K562 (cell line): Measurements from ENCODE around the gene MYRFL. TPM values are rescaled to one million over a fixed set of nuclear protein-coding genes. Genes with fewer than 3 reads are reported as not detected.
A peak's percentile ranks its signal among the peaks of the same experiment; 100 is the strongest.

ENCODE experiments used
- CEBPG ChIP-seq, 3 experiments: fragments of 200-800 bp in 1 of 3; sonication (Bioruptor generic) in 1 of 3; sonication (generic) in 1 of 3; formaldehyde crosslinking in 1 of 3; IDR thresholded peaks in 2 of 3; conservative IDR thresholded peaks in 1 of 3; 2 replicates each; pipeline versions ENCODE4 v1.6.1 to v1.8.0; 2016 to 2022; ENCODE audit warnings: missing compliant biosample characterization in 2 of 3, missing genetic modification characterization in 2 of 3, mild to moderate bottlenecking in 1 of 3, missing genetic modification reagents in 1 of 3
- CLOCK ChIP-seq: fragments of 250-450 bp; sonication (Bioruptor Pico); IDR thresholded peaks from 2 replicates; pipeline ENCODE4 v1.4.0; 2020; ENCODE audit warnings: mild to moderate bottlenecking, moderate library complexity, borderline replicate concordance
- HMG20A ChIP-seq: fragments of 450-650 bp; formaldehyde crosslinking; conservative IDR thresholded peaks from 2 replicates; pipeline ENCODE4 v1.4.0; 2020; ENCODE audit warnings: mild to moderate bottlenecking, mixed read lengths
- RAD21 ChIP-seq, 2 experiments: fragments of 250-450 bp in 1 of 2; fragments of 450-650 bp in 1 of 2; sonication (Bioruptor Pico) in 1 of 2; formaldehyde crosslinking in 1 of 2; IDR thresholded peaks in 1 of 2; conservative IDR thresholded peaks in 1 of 2; 2 replicates each; pipeline versions ENCODE4 v1.4.0 to v1.8.0; 2020 to 2022; ENCODE audit warnings: mild to moderate bottlenecking in 2 of 2, moderate library complexity in 1 of 2
- SAFB2 ChIP-seq: fragments of 200-400 bp; formaldehyde crosslinking; IDR thresholded peaks from 2 replicates; pipeline ENCODE4 v1.6.1; 2018; ENCODE audit warnings: borderline replicate concordance, low read length, low read depth, moderate library complexity; ENCODE audit not compliant: severe bottlenecking
- SMC3 ChIP-seq: conservative IDR thresholded peaks from 2 replicates; pipeline ENCODE4 v1.6.1; 2011; ENCODE audit warnings: low read depth, low read length, improper control_type of control experiment; ENCODE audit not compliant: insufficient read depth
- TAF7 ChIP-seq: fragments of 450-650 bp; IDR thresholded peaks from 2 replicates; pipeline ENCODE4 v1.6.1; 2016; ENCODE audit warnings: missing genetic modification characterization, missing compliant biosample characterization
- TEAD2 ChIP-seq: fragments of 450-650 bp; IDR thresholded peaks from 2 replicates; pipeline ENCODE4 v1.6.1; 2016; ENCODE audit warnings: missing genetic modification characterization, control low read depth, missing compliant biosample characterization
- ZBTB17 ChIP-seq: fragments of 450-650 bp; formaldehyde crosslinking; IDR thresholded peaks from 2 replicates; pipeline ENCODE4 v1.4.0; 2020; ENCODE audit warnings: mild to moderate bottlenecking
- ZBTB8A ChIP-seq: fragments of 450-650 bp; IDR thresholded peaks from 2 replicates; pipeline ENCODE4 v1.6.1; 2018; ENCODE audit warnings: mild to moderate bottlenecking, moderate library complexity; ENCODE audit not compliant: partially characterized antibody
- ZEB2 ChIP-seq: fragments of 450-650 bp; IDR thresholded peaks from 2 replicates; pipeline ENCODE4 v1.6.1; 2016
- ZFPM2 ChIP-seq: fragments of 250-450 bp; sonication (Bioruptor Pico); IDR thresholded peaks from 2 replicates; pipeline ENCODE4 v1.5.1; 2022; ENCODE audit warnings: mild to moderate bottlenecking
- polyA plus RNA-seq, 8 experiments: library from polyadenylated mRNA; depleted of rRNA in 4 of 8; stranded (reverse) in 5 of 8; unstranded in 3 of 8; fragments of >200 nt; fragmentation: Nextera tagmentation in 2 of 8; fragmentation: Illumina TruSeq in 1 of 8; extraction: Ambion mirVana in 2 of 8; extraction: Trizol in 1 of 8; gene quantifications; 2 replicates each; pipeline versions ENCODE4 v1.2.1 to v1.2.3, GENCODE V29; 2011 to 2014; ENCODE audit warnings: inconsistent platforms in 1 of 8, missing spikeins in 1 of 8
- total RNA-seq, 7 experiments: library from RNA; depleted of rRNA in 6 of 7; stranded (reverse); fragments of >200 nt in 6 of 7; fragmentation: Illumina TruSeq in 2 of 7; extraction: Trizol in 2 of 7; gene quantifications; 2 replicates each; pipeline versions ENCODE4 v1.2.1 to v1.2.3, GENCODE V29; 2011 to 2021; ENCODE audit warnings: low replicate concordance in 1 of 7
- TF ChIP-seq, protein P1 (sequence below), 2 experiments: fragments of 450-650 bp; formaldehyde crosslinking in 1 of 2; IDR thresholded peaks; 2 replicates each; pipeline versions ENCODE4 v1.4.0 to v1.6.1; 2014 to 2020; ENCODE audit warnings: mild to moderate bottlenecking in 2 of 2, borderline replicate concordance in 1 of 2, low read depth in 1 of 2
- TF ChIP-seq, protein P2 (sequence below): fragments of 450-650 bp; formaldehyde crosslinking; IDR thresholded peaks from 2 replicates; pipeline ENCODE4 v1.4.0; 2020; ENCODE audit warnings: mild to moderate bottlenecking, moderate library complexity

Gene MYRFL
- total and polyA plus RNA-seq, 9 of the 15 experiments (the other 6 are each of a cell fraction or from before 2014, with no cell fraction given): not detected

GRCh38 chr12:69900720-69901131 lies 75.7 kb downstream of the MYRFL start (continued):
- TF ChIP-seq, protein P1, sequence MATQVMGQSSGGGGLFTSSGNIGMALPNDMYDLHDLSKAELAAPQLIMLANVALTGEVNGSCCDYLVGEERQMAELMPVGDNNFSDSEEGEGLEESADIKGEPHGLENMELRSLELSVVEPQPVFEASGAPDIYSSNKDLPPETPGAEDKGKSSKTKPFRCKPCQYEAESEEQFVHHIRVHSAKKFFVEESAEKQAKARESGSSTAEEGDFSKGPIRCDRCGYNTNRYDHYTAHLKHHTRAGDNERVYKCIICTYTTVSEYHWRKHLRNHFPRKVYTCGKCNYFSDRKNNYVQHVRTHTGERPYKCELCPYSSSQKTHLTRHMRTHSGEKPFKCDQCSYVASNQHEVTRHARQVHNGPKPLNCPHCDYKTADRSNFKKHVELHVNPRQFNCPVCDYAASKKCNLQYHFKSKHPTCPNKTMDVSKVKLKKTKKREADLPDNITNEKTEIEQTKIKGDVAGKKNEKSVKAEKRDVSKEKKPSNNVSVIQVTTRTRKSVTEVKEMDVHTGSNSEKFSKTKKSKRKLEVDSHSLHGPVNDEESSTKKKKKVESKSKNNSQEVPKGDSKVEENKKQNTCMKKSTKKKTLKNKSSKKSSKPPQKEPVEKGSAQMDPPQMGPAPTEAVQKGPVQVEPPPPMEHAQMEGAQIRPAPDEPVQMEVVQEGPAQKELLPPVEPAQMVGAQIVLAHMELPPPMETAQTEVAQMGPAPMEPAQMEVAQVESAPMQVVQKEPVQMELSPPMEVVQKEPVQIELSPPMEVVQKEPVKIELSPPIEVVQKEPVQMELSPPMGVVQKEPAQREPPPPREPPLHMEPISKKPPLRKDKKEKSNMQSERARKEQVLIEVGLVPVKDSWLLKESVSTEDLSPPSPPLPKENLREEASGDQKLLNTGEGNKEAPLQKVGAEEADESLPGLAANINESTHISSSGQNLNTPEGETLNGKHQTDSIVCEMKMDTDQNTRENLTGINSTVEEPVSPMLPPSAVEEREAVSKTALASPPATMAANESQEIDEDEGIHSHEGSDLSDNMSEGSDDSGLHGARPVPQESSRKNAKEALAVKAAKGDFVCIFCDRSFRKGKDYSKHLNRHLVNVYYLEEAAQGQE (IDR thresholded peaks at IDR 0.05; ENCODE audit: borderline replicate concordance): peak; percentile 88
- TF ChIP-seq, protein P1 (CRISPR knock-in tag; IDR thresholded peaks at IDR 0.05; ENCODE audit: low read depth): no peak
- peak; percentile 92 for TF ChIP-seq CEBPG (CRISPR knock-in tag; IDR thresholded peaks at IDR 0.05)
- TF ChIP-seq CEBPG (tag; conservative IDR thresholded peaks at IDR 0.05 in 1 of 2, IDR thresholded peaks at IDR 0.05 in 1 of 2): peak; percentile 95 to 99
- no peak for TF ChIP-seq ZBTB8A
- TF ChIP-seq SAFB2: no peak
- TF ChIP-seq ZBTB17 (CRISPR knock-in tag): no peak
- TF ChIP-seq ZEB2: peak; percentile 35; the same call in 1 of the 2 replicates
- TF ChIP-seq, protein P2, sequence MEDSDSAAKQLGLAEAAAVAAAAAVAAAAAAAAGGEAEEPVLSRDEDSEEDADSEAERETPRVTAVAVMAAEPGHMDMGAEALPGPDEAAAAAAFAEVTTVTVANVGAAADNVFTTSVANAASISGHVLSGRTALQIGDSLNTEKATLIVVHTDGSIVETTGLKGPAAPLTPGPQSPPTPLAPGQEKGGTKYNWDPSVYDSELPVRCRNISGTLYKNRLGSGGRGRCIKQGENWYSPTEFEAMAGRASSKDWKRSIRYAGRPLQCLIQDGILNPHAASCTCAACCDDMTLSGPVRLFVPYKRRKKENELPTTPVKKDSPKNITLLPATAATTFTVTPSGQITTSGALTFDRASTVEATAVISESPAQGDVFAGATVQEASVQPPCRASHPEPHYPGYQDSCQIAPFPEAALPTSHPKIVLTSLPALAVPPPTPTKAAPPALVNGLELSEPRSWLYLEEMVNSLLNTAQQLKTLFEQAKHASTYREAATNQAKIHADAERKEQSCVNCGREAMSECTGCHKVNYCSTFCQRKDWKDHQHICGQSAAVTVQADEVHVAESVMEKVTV: peak; percentile 84
- TF ChIP-seq HMG20A: no peak
- no peak for TF ChIP-seq CLOCK (CRISPR knock-in tag)
- TF ChIP-seq RAD21 (CRISPR knock-in tag; conservative IDR thresholded peaks at IDR 0.05 in 1 of 2, IDR thresholded peaks at IDR 0.05 in 1 of 2): peak; percentile 88 to 91
- TF ChIP-seq ZFPM2 (CRISPR knock-in tag): no peak
- TF ChIP-seq SMC3: peak; percentile 64
- no peak for TF ChIP-seq TEAD2
- no peak for TF ChIP-seq TAF7 (tag)
